Neural cell (in vitro differentiated cells): ENCODE data around the gene XPA. TPM values are rescaled to one million over a fixed set of nuclear protein-coding genes. Genes with fewer than 3 reads are reported as not detected.

Source experiments
- H2AFZ ChIP-seq: fragments of 200-600, 300-800 bp; sonication (generic), shearing (Covaris generic); 2 replicates; pipeline ENCODE4 v1.6.0; 2014; ENCODE audit warnings: low read depth, mild to moderate bottlenecking, antibody characterized with exemption, low read length, moderate library complexity
- H3F3A ChIP-seq: fragments of 200-600 bp; shearing (Covaris generic); 2 replicates; pipeline ENCODE4 v1.6.1; 2016; ENCODE audit warnings: mild to moderate bottlenecking, moderate library complexity, mixed read lengths, antibody characterized with exemption, low read length; ENCODE audit not compliant: insufficient read depth, poor library complexity, severe bottlenecking
- H3K27ac ChIP-seq: fragments of 200-600, 300-800 bp; sonication (generic), shearing (Covaris generic); 2 replicates; pipeline ENCODE4 v1.5.1; 2014; ENCODE audit warnings: mild to moderate bottlenecking, low read length, moderate library complexity
- H3K27me3 ChIP-seq: fragments of 300-800, 200-600 bp; sonication (generic), shearing (Covaris generic); 2 replicates; pipeline ENCODE4 v1.6.0; 2014; ENCODE audit warnings: mild to moderate bottlenecking, low read depth, low read length, moderate library complexity; ENCODE audit not compliant: insufficient read depth
- H3K36me3 ChIP-seq: fragments of 300-800, 200-600 bp; sonication (generic), shearing (Covaris generic); 2 replicates; pipeline ENCODE4 v1.5.1; 2014; ENCODE audit warnings: mild to moderate bottlenecking, antibody characterized with exemption, low read length, moderate library complexity; ENCODE audit not compliant: insufficient read depth
- H3K4me2 ChIP-seq: fragments of 300-800, 200-600 bp; sonication (generic), shearing (Covaris generic); 2 replicates; pipeline ENCODE4 v1.6.0; 2014; ENCODE audit warnings: mild to moderate bottlenecking, low read length
- H3K4me3 ChIP-seq: fragments of 300-800, 200-600 bp; sonication (generic), shearing (Covaris generic); 2 replicates; pipeline ENCODE4 v1.5.1; 2014; ENCODE audit warnings: mild to moderate bottlenecking, low read length, moderate library complexity
- H3K79me2 ChIP-seq: fragments of 200-600 bp; shearing (Covaris generic); replicated peaks from 2 replicates; pipeline ENCODE4 v1.6.0; 2014; ENCODE audit warnings: mild to moderate bottlenecking, low read length, moderate library complexity; ENCODE audit not compliant: insufficient read depth
- H3K9ac ChIP-seq: fragments of 300-800, 200-600 bp; sonication (generic), shearing (Covaris generic); 2 replicates; pipeline ENCODE4 v1.6.1; 2016; ENCODE audit warnings: mild to moderate bottlenecking, low read length, mixed read lengths
- H3K9me2 ChIP-seq: fragments of 200-600 bp; shearing (Covaris generic); 2 replicates; pipeline ENCODE4 v1.6.1; 2016; ENCODE audit warnings: mild to moderate bottlenecking, low read length, mixed read lengths; ENCODE audit not compliant: insufficient read depth
- H3K9me3 ChIP-seq: fragments of 200-600, 300-800 bp; sonication (generic), shearing (Covaris generic); 2 replicates; pipeline ENCODE4 v1.6.1; 2016; ENCODE audit warnings: mild to moderate bottlenecking, mixed run types, low read length, moderate library complexity, mixed read lengths
- H4K20me1 ChIP-seq: fragments of 200-600 bp; shearing (Covaris generic); 2 replicates; pipeline ENCODE4 v1.6.1; 2016; ENCODE audit warnings: mild to moderate bottlenecking, mixed run types; ENCODE audit not compliant: insufficient read depth
- EP300 ChIP-seq: fragments of 450-650 bp; conservative IDR thresholded peaks from 2 replicates; pipeline ENCODE4 v1.6.1; 2014; ENCODE audit warnings: antibody characterized with exemption, mild to moderate bottlenecking, moderate library complexity; ENCODE audit not compliant: poor library complexity, severe bottlenecking
- EZH2 ChIP-seq: fragments of 200-600, 300-800 bp; shearing (Covaris generic), sonication (generic); IDR thresholded peaks from 2 replicates; pipeline ENCODE4 v1.6.1; 2014; ENCODE audit warnings: antibody characterized with exemption, low read length, borderline replicate concordance, mild to moderate bottlenecking; ENCODE audit not compliant: insufficient read depth, poor library complexity, severe bottlenecking
- MXI1 ChIP-seq: fragments of 450-650 bp; conservative IDR thresholded peaks from 2 replicates; pipeline ENCODE4 v1.6.1; 2014; ENCODE audit warnings: antibody characterized with exemption, mild to moderate bottlenecking; ENCODE audit not compliant: poor library complexity, severe bottlenecking
- POLR2AphosphoS5 ChIP-seq: IDR thresholded peaks from 2 replicates; pipeline ENCODE4 v1.6.1; 2012
- RAD21 ChIP-seq: fragments of 450-650 bp; conservative IDR thresholded peaks from 2 replicates; pipeline ENCODE4 v1.6.1; 2014; ENCODE audit warnings: antibody characterized with exemption, mild to moderate bottlenecking, moderate library complexity
- SMC3 ChIP-seq: fragments of 450-650 bp; conservative IDR thresholded peaks from 2 replicates; pipeline ENCODE4 v1.6.1; 2014; ENCODE audit warnings: antibody characterized with exemption, mild to moderate bottlenecking, moderate library complexity; ENCODE audit not compliant: poor library complexity
- TAF1 ChIP-seq: IDR thresholded peaks from 2 replicates; pipeline ENCODE4 v1.6.1; 2012; ENCODE audit warnings: low read depth
- polyA plus RNA-seq: library from polyadenylated mRNA; depleted of rRNA; stranded (reverse); fragments of >200 nt; gene quantifications from 2 replicates; pipeline ENCODE4 v1.2.3, GENCODE V29; 2014
- TF ChIP-seq, protein P1 (sequence below): fragments of 450-650 bp; IDR thresholded peaks from 2 replicates; pipeline ENCODE4 v1.5.1; 2014; ENCODE audit warnings: antibody characterized with exemption, mild to moderate bottlenecking, moderate library complexity; ENCODE audit not compliant: poor library complexity, severe bottlenecking
- TF ChIP-seq, protein P2 (sequence below): IDR thresholded peaks from 2 replicates; pipeline ENCODE4 v1.6.1; 2012; ENCODE audit warnings: borderline replicate concordance

The XPA gene
- polyA plus RNA-seq, 1 donor from 2014 or later = 34.5 TPM

DNA sequence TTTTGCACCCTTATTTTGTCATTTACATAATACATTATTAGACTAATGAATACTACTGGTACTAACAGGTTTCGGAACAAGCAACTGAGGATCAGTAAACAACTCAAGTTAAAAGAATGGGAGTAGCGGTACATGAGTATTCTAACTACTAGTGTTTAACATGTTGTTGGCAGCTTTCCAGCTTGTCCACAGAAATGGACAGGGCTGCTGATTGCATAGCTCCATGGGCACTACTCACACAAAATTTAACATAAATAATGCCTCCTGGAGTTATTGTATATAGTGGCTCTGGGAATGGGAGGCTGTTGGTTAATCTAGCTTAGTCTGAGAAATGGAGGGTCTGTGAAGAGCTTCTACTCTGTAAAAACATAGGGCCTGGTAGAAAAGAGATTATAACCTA is 56.8 kb downstream of the XPA start:
- peaks cover 52% of the 10 kb centered on the region for H3K79me2 ChIP-seq
- no peaks in the 10 kb centered on the region for H4K20me1 ChIP-seq

DNA sequence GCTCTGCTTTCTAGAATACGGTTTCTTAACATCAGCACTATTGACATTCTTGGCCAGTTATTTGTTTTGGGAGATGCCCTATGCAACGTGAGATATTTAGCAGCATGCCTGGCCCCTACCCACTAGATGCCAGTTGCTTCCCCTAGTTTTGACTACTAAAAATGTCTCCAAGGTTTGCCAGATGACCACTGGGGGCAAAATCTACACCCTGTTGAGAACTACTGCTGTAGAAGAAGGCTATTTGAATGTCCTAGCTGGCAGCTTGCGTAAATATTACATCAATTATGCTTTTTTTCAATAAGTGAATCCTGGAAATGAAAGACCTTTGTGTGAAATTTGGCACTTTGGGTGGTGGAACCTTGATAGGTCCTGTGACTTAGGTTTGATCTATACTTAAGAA is 58.5 kb downstream of the XPA start:
- Histone ChIP-seq H4K20me1 (no peaks in the 10 kb centered on the region), H3K27ac (no peak overlapping the region), H3K4me3 (no peak overlapping the region), H3K27me3 (no peaks in the 10 kb centered on the region), H3F3A (no peaks in the 10 kb centered on the region), H3K9me3 (no peaks in the 10 kb centered on the region), H3K79me2 (peaks cover 65% of the 10 kb centered on the region), H3K4me2 (no peak overlapping the region), H3K9me2 (no peaks in the 10 kb centered on the region), H2AFZ (no peak overlapping the region), H3K36me3 (peaks cover 6% of the 10 kb centered on the region), H3K9ac (no peak overlapping the region)
- TF ChIP-seq EP300 (no peak), POLR2AphosphoS5 (no peak), EZH2 (no peak), RAD21 (no peak), SMC3 (no peak), MXI1 (no peak), TAF1 (no peak)
- TF ChIP-seq, protein P1, sequence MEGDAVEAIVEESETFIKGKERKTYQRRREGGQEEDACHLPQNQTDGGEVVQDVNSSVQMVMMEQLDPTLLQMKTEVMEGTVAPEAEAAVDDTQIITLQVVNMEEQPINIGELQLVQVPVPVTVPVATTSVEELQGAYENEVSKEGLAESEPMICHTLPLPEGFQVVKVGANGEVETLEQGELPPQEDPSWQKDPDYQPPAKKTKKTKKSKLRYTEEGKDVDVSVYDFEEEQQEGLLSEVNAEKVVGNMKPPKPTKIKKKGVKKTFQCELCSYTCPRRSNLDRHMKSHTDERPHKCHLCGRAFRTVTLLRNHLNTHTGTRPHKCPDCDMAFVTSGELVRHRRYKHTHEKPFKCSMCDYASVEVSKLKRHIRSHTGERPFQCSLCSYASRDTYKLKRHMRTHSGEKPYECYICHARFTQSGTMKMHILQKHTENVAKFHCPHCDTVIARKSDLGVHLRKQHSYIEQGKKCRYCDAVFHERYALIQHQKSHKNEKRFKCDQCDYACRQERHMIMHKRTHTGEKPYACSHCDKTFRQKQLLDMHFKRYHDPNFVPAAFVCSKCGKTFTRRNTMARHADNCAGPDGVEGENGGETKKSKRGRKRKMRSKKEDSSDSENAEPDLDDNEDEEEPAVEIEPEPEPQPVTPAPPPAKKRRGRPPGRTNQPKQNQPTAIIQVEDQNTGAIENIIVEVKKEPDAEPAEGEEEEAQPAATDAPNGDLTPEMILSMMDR = no peak
- TF ChIP-seq, protein P2, sequence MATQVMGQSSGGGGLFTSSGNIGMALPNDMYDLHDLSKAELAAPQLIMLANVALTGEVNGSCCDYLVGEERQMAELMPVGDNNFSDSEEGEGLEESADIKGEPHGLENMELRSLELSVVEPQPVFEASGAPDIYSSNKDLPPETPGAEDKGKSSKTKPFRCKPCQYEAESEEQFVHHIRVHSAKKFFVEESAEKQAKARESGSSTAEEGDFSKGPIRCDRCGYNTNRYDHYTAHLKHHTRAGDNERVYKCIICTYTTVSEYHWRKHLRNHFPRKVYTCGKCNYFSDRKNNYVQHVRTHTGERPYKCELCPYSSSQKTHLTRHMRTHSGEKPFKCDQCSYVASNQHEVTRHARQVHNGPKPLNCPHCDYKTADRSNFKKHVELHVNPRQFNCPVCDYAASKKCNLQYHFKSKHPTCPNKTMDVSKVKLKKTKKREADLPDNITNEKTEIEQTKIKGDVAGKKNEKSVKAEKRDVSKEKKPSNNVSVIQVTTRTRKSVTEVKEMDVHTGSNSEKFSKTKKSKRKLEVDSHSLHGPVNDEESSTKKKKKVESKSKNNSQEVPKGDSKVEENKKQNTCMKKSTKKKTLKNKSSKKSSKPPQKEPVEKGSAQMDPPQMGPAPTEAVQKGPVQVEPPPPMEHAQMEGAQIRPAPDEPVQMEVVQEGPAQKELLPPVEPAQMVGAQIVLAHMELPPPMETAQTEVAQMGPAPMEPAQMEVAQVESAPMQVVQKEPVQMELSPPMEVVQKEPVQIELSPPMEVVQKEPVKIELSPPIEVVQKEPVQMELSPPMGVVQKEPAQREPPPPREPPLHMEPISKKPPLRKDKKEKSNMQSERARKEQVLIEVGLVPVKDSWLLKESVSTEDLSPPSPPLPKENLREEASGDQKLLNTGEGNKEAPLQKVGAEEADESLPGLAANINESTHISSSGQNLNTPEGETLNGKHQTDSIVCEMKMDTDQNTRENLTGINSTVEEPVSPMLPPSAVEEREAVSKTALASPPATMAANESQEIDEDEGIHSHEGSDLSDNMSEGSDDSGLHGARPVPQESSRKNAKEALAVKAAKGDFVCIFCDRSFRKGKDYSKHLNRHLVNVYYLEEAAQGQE = no peak

More for the DNA sequence above, 56.8 kb downstream of the XPA start:
- Histone ChIP-seq H2AFZ (no peak overlapping the region), H3K27ac (no peak overlapping the region), H3K27me3 (no peaks in the 10 kb centered on the region), H3F3A (no peaks in the 10 kb centered on the region), H3K9ac (no peak overlapping the region), H3K9me3 (no peaks in the 10 kb centered on the region), H3K9me2 (no peaks in the 10 kb centered on the region), H3K4me2 (no peak overlapping the region), H3K36me3 (peaks cover 12% of the 10 kb centered on the region), H3K4me3 (no peak overlapping the region)
- TF ChIP-seq SMC3 (no peak), EZH2 (no peak), RAD21 (no peak), TAF1 (no peak), EP300 (no peak), POLR2AphosphoS5 (no peak)
- TF ChIP-seq, protein P2 = no peak
